Endothelial cell of umbilical vein (primary cell): ENCODE measurements around the gene EPS8L2. TPM values are rescaled to one million over a fixed set of nuclear protein-coding genes. Genes with fewer than 3 reads are reported as not detected.

Source experiments
- BruUV-seq: library from RNA; stranded (reverse); fragments of 400-500 nt; replicated peaks from 2 replicates; lab custom pipeline; 2021; lab: Mats Ljungman, UMichigan
- CTCF ChIA-PET: fragments of 300-600, 350-600 bp; sonication (Branson Sonifier 250); formaldehyde crosslinking; loops from one replicate; lab custom pipeline; 2021; ENCODE audit warnings: antibody characterized with exemption, inconsistent platforms; lab: Charles Lee
- POLR2A ChIA-PET: fragments of 300-600, 350-600 bp; sonication (Branson Sonifier 250); formaldehyde crosslinking; loops from one replicate; lab custom pipeline; 2021; ENCODE audit warnings: antibody characterized with exemption, inconsistent platforms; lab: Charles Lee
- DNase-seq: peaks from one replicate; pipeline ENCODE4 v3.0.0-alpha.2; 2011; ENCODE audit warnings: low read depth, low spot score
- FAIRE-seq: peaks from 2 replicates; lab custom pipeline; 2011; peaks lifted over from hg19 to GRCh38; lab: Jason Lieb, UNC
- H2AFZ ChIP-seq: 2 replicates; pipeline ENCODE4 v1.6.0; 2012; ENCODE audit warnings: low read depth, low read length, control low read depth, inconsistent platforms
- H3K27ac ChIP-seq: 2 replicates; pipeline ENCODE4 v1.5.1; 2011; ENCODE audit warnings: low read depth, mild to moderate bottlenecking, control low read depth, low read length, moderate library complexity; ENCODE audit not compliant: insufficient read depth
- H3K27me3 ChIP-seq, 2 experiments: 2 replicates each; pipeline versions ENCODE4 v1.6.0 to v1.6.1; 2011; ENCODE audit warnings: low read length in 2 of 2, mixed read lengths in 1 of 2; ENCODE audit not compliant: control insufficient read depth in 2 of 2, insufficient read depth in 2 of 2
- H3K36me3 ChIP-seq, 2 experiments: 2 replicates in 1 of 2; 3 replicates in 1 of 2; pipeline ENCODE4 v1.5.1; 2011; ENCODE audit warnings: low read length in 2 of 2, mild to moderate bottlenecking in 1 of 2, moderate library complexity in 1 of 2; ENCODE audit not compliant: control insufficient read depth in 2 of 2, insufficient read depth in 2 of 2; ENCODE audit errors: extremely low read depth in 1 of 2
- H3K4me1 ChIP-seq: 3 replicates; pipeline ENCODE4 v1.5.1; 2011; ENCODE audit warnings: mild to moderate bottlenecking, low read length; ENCODE audit not compliant: control insufficient read depth, insufficient read depth; ENCODE audit errors: extremely low read depth
- H3K4me2 ChIP-seq: 2 replicates; pipeline ENCODE4 v1.6.1; 2011; ENCODE audit warnings: low read length, control low read depth, mixed read lengths; ENCODE audit not compliant: insufficient read depth
- H3K4me3 ChIP-seq, 3 experiments: fragments of 200-600 bp in 1 of 3; sonication (generic), shearing (Covaris generic) in 1 of 3; replicated peaks in 1 of 3; 2 replicates each; pipeline ENCODE4 v1.5.1; 2011 to 2016; ENCODE audit warnings: control low read depth in 3 of 3, low read length in 3 of 3, mild to moderate bottlenecking in 2 of 3, inconsistent platforms in 1 of 3, low read depth in 1 of 3, moderate library complexity in 1 of 3; ENCODE audit not compliant: insufficient read depth in 1 of 3
- H3K79me2 ChIP-seq: 2 replicates; pipeline ENCODE4 v1.6.0; 2012; ENCODE audit warnings: low read length, inconsistent platforms; ENCODE audit not compliant: control insufficient read depth, insufficient read depth
- H3K9ac ChIP-seq: replicated peaks from 2 replicates; pipeline ENCODE3; 2011; ENCODE audit warnings: low read length, control low read depth; ENCODE audit not compliant: insufficient read depth; ENCODE audit errors: extremely low read depth
- H3K9me1 ChIP-seq: replicated peaks from 3 replicates; pipeline ENCODE4 v1.6.0; 2011; ENCODE audit warnings: mild to moderate bottlenecking, low read length; ENCODE audit not compliant: control insufficient read depth, insufficient read depth; ENCODE audit errors: extremely low read depth
- H3K9me3 ChIP-seq: replicated peaks from 2 replicates; pipeline ENCODE4 v1.5.1; 2012; ENCODE audit warnings: low read length, inconsistent platforms; ENCODE audit not compliant: control insufficient read depth, insufficient read depth
- H4K20me1 ChIP-seq: replicated peaks from 2 replicates; pipeline ENCODE3; 2011; ENCODE audit warnings: mild to moderate bottlenecking, low read length; ENCODE audit not compliant: control insufficient read depth, insufficient read depth; ENCODE audit errors: extremely low read depth
- CTCF ChIP-seq, 2 donors: IDR thresholded peaks; 1 replicate in 1 of 2; 2 replicates in 1 of 2; pipeline ENCODE4 v1.5.1; 2011; ENCODE audit warnings: low read length in 2 of 2, mild to moderate bottlenecking in 2 of 2, moderate library complexity in 2 of 2, control low read depth in 1 of 2, inconsistent platforms in 1 of 2, low read depth in 1 of 2; ENCODE audit not compliant: insufficient read depth in 1 of 2; ENCODE audit errors: extremely low read depth in 1 of 2
- EZH2 ChIP-seq: IDR thresholded peaks from 2 replicates; pipeline ENCODE4 v1.6.1; 2012; ENCODE audit warnings: borderline replicate concordance, low read depth, mild to moderate bottlenecking, moderate library complexity, low read length, inconsistent platforms; ENCODE audit not compliant: severe bottlenecking
- FOS ChIP-seq: IDR thresholded peaks from 2 replicates; pipeline ENCODE4 v1.6.1; 2011; ENCODE audit warnings: mild to moderate bottlenecking, low read length, moderate library complexity, borderline replicate concordance; ENCODE audit not compliant: insufficient read depth
- GATA2 ChIP-seq: IDR thresholded peaks from 2 replicates; pipeline ENCODE4 v1.7.0; 2011; ENCODE audit warnings: low read depth, mild to moderate bottlenecking, moderate library complexity, mixed read lengths, low read length; ENCODE audit not compliant: insufficient read length, insufficient read depth
- JUN ChIP-seq: IDR thresholded peaks from 2 replicates; pipeline ENCODE4 v1.6.1; 2011; ENCODE audit warnings: borderline replicate concordance, low read depth; ENCODE audit not compliant: insufficient read length, insufficient read depth
- MYC ChIP-seq: IDR thresholded peaks from one replicate; pipeline ENCODE4 v1.6.1; 2011; ENCODE audit warnings: mild to moderate bottlenecking, low read depth, low read length
- POLR2A ChIP-seq: IDR thresholded peaks from 2 replicates; pipeline ENCODE4 v1.6.1; 2012; ENCODE audit warnings: low read depth, mild to moderate bottlenecking, control low read depth, low read length
- POLR2AphosphoS5 ChIP-seq: IDR thresholded peaks from 2 replicates; pipeline ENCODE4 v1.6.1; 2012; ENCODE audit warnings: low read depth, mild to moderate bottlenecking, control low read depth, low read length, moderate library complexity; ENCODE audit not compliant: insufficient read depth
- dilution Hi-C: fragments of 300-500 bp; cut with MboI; formaldehyde crosslinking; loops from one replicate; pipeline ENCODE4 v1.15.0; 2019; ENCODE audit warnings: low sequenced_read_pairs; ENCODE audit not compliant: extremely low pct_ligation_motif_present
- intact Hi-C: fragments of 100-400 bp; cut with micrococcal nuclease; formaldehyde crosslinking; loops from one replicate; pipeline ENCODE4 v1.10.0; 2022
- polyA plus RNA-seq, 4 experiments: library from polyadenylated mRNA; depleted of rRNA in 3 of 4; stranded (reverse) in 3 of 4; unstranded in 1 of 4; fragments of >200 nt; gene quantifications; 2 replicates each; pipeline versions ENCODE4 v1.2.1 to v1.2.3, GENCODE V29; 2011 to 2012; ENCODE audit warnings: missing spikeins in 1 of 4
- total RNA-seq: library from RNA; stranded (reverse); gene quantifications from 2 replicates; pipeline ENCODE4 v1.2.3, GENCODE V29; 2021
- TF ChIP-seq, protein P1 (sequence below): IDR thresholded peaks from 2 replicates; pipeline ENCODE4 v1.6.1; 2011; ENCODE audit not compliant: insufficient read depth, insufficient read length

EPS8L2 gene
- total and polyA plus RNA-seq, 2 donors (not counting 3 experiments of a cell fraction or from before 2014, with no cell fraction given), result 5.2 to 12.5 TPM

GRCh38 chr11:680970-681369 is 25.1 kb upstream of the EPS8L2 start:
- dilution Hi-C loops, result no loop called here
- no peak overlapping the region for H3K9ac ChIP-seq
- H3K27ac ChIP-seq, result no peak overlapping the region
- intact Hi-C loops, result no loop called here
- TF ChIP-seq, protein P1, sequence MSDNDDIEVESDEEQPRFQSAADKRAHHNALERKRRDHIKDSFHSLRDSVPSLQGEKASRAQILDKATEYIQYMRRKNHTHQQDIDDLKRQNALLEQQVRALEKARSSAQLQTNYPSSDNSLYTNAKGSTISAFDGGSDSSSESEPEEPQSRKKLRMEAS, result no peak
- TF ChIP-seq FOS (no peak), POLR2A (no peak), JUN (no peak), GATA2 (no peak), MYC (no peak), EZH2 (no peak), CTCF (IDR thresholded peaks at IDR 0.05; ENCODE audit: extremely low read depth in 1 of 2, insufficient read depth in 1 of 2, low read depth in 1 of 2, low read length in 2 of 2) (no peak), POLR2AphosphoS5 (no peak)
- H2AFZ ChIP-seq, result no peak overlapping the region
- no peaks in the 10 kb centered on the region for H3K79me2 ChIP-seq
- CTCF ChIA-PET, result interaction anchor here (0.8 to 1.2 kb wide), 3 partner anchors 12 to 42 kb away, joined by 3 read pairs; no protein-coding TSS in a partner anchor
- no peaks in the 10 kb centered on the region for H3K9me1 ChIP-seq
- H4K20me1 ChIP-seq, result no peaks in the 10 kb centered on the region
- no peaks in the 10 kb centered on the region for H3K27me3 ChIP-seq
- H3K4me3 ChIP-seq, result no peak overlapping the region
- FAIRE-seq (no peak), DNase-seq (no peak)
- H3K4me2 ChIP-seq, result no peak overlapping the region
- POLR2A ChIA-PET, result no interaction called here
- H3K4me1 ChIP-seq, result no peaks in the 10 kb centered on the region
- peaks cover 13 to 28% of the 10 kb centered on the region in 2 experiments for H3K36me3 ChIP-seq
- no peaks in the 10 kb centered on the region for H3K9me3 ChIP-seq
- no TSS peak for BruUV-seq
